ENCODE results near the gene TFF1.

TFF1 gene

GRCh38 chr21:42331660-42332059 lies 34.7 kb downstream of the TFF1 start:
- Histone ChIP-seq H3K27me3 (ENCODE audit: insufficient read depth, poor library complexity, severe bottlenecking) (no peaks in the 10 kb centered on the region), H3K27ac (replicated peaks) (no peak overlapping the region), H3K4me3 (replicated peaks; ENCODE audit: insufficient read depth, low read length) (no peak overlapping the region)
- no peak for DNase-seq (ENCODE audit: low read depth in 1 of 2, low spot score in 1 of 2)
- no peak for TF ChIP-seq POLR2AphosphoS5 (IDR thresholded peaks at IDR 0.05; ENCODE audit: low read depth)
- TF ChIP-seq REST (IDR thresholded peaks at IDR 0.05; ENCODE audit: insufficient replicate concordance, low read depth), result no peak
- TF ChIP-seq GABPA (IDR thresholded peaks at IDR 0.05; ENCODE audit: low read depth), result no peak
- TF ChIP-seq SPI1 (IDR thresholded peaks at IDR 0.05; ENCODE audit: borderline replicate concordance, low read depth), result no peak
- no peak for TF ChIP-seq CTCF (IDR thresholded peaks at IDR 0.05; ENCODE audit: insufficient read depth, low read length)

- H3K4me3 ChIP-seq (replicated peaks; ENCODE audit: insufficient read depth, low read length), result no peak overlapping the region
- DNase-seq (ENCODE audit: low read depth in 1 of 2, low spot score in 1 of 2), result no peak
- H3K27ac ChIP-seq (replicated peaks), result no peak overlapping the region
- TF ChIP-seq SPI1 (IDR thresholded peaks at IDR 0.05; ENCODE audit: borderline replicate concordance, low read depth) (no peak), POLR2AphosphoS5 (IDR thresholded peaks at IDR 0.05; ENCODE audit: low read depth) (no peak), CTCF (IDR thresholded peaks at IDR 0.05; ENCODE audit: insufficient read depth, low read length) (no peak), GABPA (IDR thresholded peaks at IDR 0.05; ENCODE audit: low read depth) (no peak), REST (IDR thresholded peaks at IDR 0.05; ENCODE audit: insufficient replicate concordance, low read depth) (no peak)
- no peaks in the 10 kb centered on the region for H3K27me3 ChIP-seq (ENCODE audit: insufficient read depth, poor library complexity, severe bottlenecking)
Measured at GRCh38 chr21:42330380-42331371, 35.7 kb downstream of the TFF1 start.

- H3K27me3 ChIP-seq (ENCODE audit: insufficient read depth, poor library complexity, severe bottlenecking), result no peaks in the 10 kb centered on the region
- H3K27ac ChIP-seq (replicated peaks), result no peak overlapping the region
- no peak for TF ChIP-seq REST (IDR thresholded peaks at IDR 0.05; ENCODE audit: insufficient replicate concordance, low read depth)
- no peak for TF ChIP-seq GABPA (IDR thresholded peaks at IDR 0.05; ENCODE audit: low read depth)
- no peak for TF ChIP-seq SPI1 (IDR thresholded peaks at IDR 0.05; ENCODE audit: borderline replicate concordance, low read depth)
- no peak for TF ChIP-seq POLR2AphosphoS5 (IDR thresholded peaks at IDR 0.05; ENCODE audit: low read depth)
- no peak for TF ChIP-seq CTCF (IDR thresholded peaks at IDR 0.05; ENCODE audit: insufficient read depth, low read length)
- DNase-seq (ENCODE audit: low read depth in 1 of 2, low spot score in 1 of 2), result no peak
- no peak overlapping the region for H3K4me3 ChIP-seq (replicated peaks; ENCODE audit: insufficient read depth, low read length)
Measured at GRCh38 chr21:42324896-42325295, 41.4 kb downstream of the TFF1 start.

All from HL-60 (cell line).